GM10248 (cell line): Measurements from ENCODE around the gene MADD.

Experiments used
- CTCF ChIA-PET: fragments of 300-600 bp; sonication (Branson Sonifier 250); formaldehyde crosslinking; extraction: SDS; loops from one replicate; lab custom pipeline; 2021; ENCODE audit warnings: antibody characterized with exemption; lab: Yijun Ruan, JAX
- POLR2A ChIA-PET: fragments of 350-650 bp; sonication (Branson Sonifier 250); formaldehyde crosslinking; extraction: SDS; loops from one replicate; lab custom pipeline; 2020; ENCODE audit warnings: antibody characterized with exemption; lab: Yijun Ruan, JAX
- DNase-seq: peaks from one replicate; pipeline ENCODE4 v3.0.0; 2012; ENCODE audit errors: extremely low spot score
- CTCF ChIP-seq: IDR thresholded peaks from 2 replicates; pipeline ENCODE4 v1.5.1; 2012; ENCODE audit warnings: mild to moderate bottlenecking, low read depth; ENCODE audit errors: extremely low read depth, missing control alignments, control extremely low read depth

Gene MADD

GRCh38 chr11:47338396-47339241, 68.7 kb downstream of the MADD start:
- ChIA-PET CTCF (interaction anchor here (1.0 kb wide), 1 partner anchor 36 kb away, joined by 3 read pairs; no protein-coding TSS in a partner anchor), POLR2A (no interaction called here)
- DNase-seq: no peak
- no peak for TF ChIP-seq CTCF

GRCh38 chr11:47340010-47340409, 70.1 kb downstream of the MADD start:
- TF ChIP-seq CTCF: no peak
- ChIA-PET POLR2A (no interaction called here), CTCF (no interaction called here)
- no peak for DNase-seq

GRCh38 chr11:47340980-47341775, 71.2 kb downstream of the MADD start:
- ChIA-PET CTCF (interaction anchor here (1.1 kb wide), 2 partner anchors 20 to 33 kb away, joined by 3 read pairs; no protein-coding TSS in a partner anchor), POLR2A (interaction anchor here (0.6 kb wide), 1 partner anchor 200 kb away, joined by 3 read pairs; no protein-coding TSS in a partner anchor)
- DNase-seq: no peak
- no peak for TF ChIP-seq CTCF

- no peak for DNase-seq
- ChIA-PET CTCF (interaction anchor here (1.1 kb wide), 1 partner anchor 21 kb away, joined by 3 read pairs; no protein-coding TSS in a partner anchor), POLR2A (no interaction called here)
- TF ChIP-seq CTCF: no peak
Measured at GRCh38 chr11:47342036-47342803, 72.3 kb downstream of the MADD start.

GRCh38 chr11:47342854-47343253, 72.9 kb downstream of the MADD start:
- ChIA-PET POLR2A (interaction anchor here (0.5 kb wide), 1 partner anchor 344 kb away, joined by 11 read pairs; no protein-coding TSS in a partner anchor), CTCF (no interaction called here)
- TF ChIP-seq CTCF: no peak
- DNase-seq: no peak

GRCh38 chr11:47345890-47346563, 76.1 kb downstream of the MADD start:
- POLR2A ChIA-PET: no interaction called here
- DNase-seq: no peak
- CTCF ChIA-PET: interaction anchor here (1.2 to 1.5 kb wide), 3 partner anchors 19 to 28 kb away, joined by 3 to 4 read pairs (median 4); no protein-coding TSS in a partner anchor
- TF ChIP-seq CTCF: no peak
